ENCODE results near the gene LLPH. TPM values are rescaled to one million over a fixed set of nuclear protein-coding genes. Genes with fewer than 3 reads are reported as not detected.

LLPH gene
- total and polyA plus RNA-seq, 2 donors from 2014 or later, result 21.9 to 28.7 TPM

- DNase-seq (no peak), FAIRE-seq (no peak)
- no peak overlapping the region for H3K9ac ChIP-seq (ENCODE audit: low read length in 3 of 3)
- H3K4me3 ChIP-seq (ENCODE audit: low read length in 3 of 3), result no peak overlapping the region
- TF ChIP-seq, protein P1, sequence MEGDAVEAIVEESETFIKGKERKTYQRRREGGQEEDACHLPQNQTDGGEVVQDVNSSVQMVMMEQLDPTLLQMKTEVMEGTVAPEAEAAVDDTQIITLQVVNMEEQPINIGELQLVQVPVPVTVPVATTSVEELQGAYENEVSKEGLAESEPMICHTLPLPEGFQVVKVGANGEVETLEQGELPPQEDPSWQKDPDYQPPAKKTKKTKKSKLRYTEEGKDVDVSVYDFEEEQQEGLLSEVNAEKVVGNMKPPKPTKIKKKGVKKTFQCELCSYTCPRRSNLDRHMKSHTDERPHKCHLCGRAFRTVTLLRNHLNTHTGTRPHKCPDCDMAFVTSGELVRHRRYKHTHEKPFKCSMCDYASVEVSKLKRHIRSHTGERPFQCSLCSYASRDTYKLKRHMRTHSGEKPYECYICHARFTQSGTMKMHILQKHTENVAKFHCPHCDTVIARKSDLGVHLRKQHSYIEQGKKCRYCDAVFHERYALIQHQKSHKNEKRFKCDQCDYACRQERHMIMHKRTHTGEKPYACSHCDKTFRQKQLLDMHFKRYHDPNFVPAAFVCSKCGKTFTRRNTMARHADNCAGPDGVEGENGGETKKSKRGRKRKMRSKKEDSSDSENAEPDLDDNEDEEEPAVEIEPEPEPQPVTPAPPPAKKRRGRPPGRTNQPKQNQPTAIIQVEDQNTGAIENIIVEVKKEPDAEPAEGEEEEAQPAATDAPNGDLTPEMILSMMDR (IDR thresholded peaks at IDR 0.05; ENCODE audit: borderline replicate concordance, extremely low read depth, insufficient read depth), result no peak
- H3K9me3 ChIP-seq (ENCODE audit: control insufficient read depth in 2 of 3, insufficient read depth in 1 of 3, low read length in 3 of 3), result peaks cover 0 to 6% (median 0%) of the 10 kb centered on the region in 3 donors
- no peaks in the 10 kb centered on the region for H3K36me3 ChIP-seq (ENCODE audit: control insufficient read depth in 2 of 3, insufficient read depth in 3 of 3, low read length in 3 of 3)
- peaks cover 0 to 8% (median 2%) of the 10 kb centered on the region in 3 donors for H3K4me1 ChIP-seq (ENCODE audit: control insufficient read depth in 2 of 3, insufficient read depth in 2 of 3, low read depth in 1 of 3, low read length in 3 of 3)
- H3K27ac ChIP-seq (ENCODE audit: low read depth in 2 of 2, low read length in 2 of 2), result no peak overlapping the region
- no peaks in the 10 kb centered on the region for H3K27me3 ChIP-seq (ENCODE audit: control insufficient read depth, insufficient read depth, low read length)
- intact Hi-C loops (cut with DNase I), result no loop called here
Measured at GRCh38 chr12:66166561-66166960, 36.0 kb upstream of the LLPH start.

GRCh38 chr12:66165141-66165540, 34.6 kb upstream of the LLPH start:
- H3K27me3 ChIP-seq (ENCODE audit: control insufficient read depth, insufficient read depth, low read length), result no peaks in the 10 kb centered on the region
- intact Hi-C loops (cut with DNase I), result no loop called here
- peaks cover 0 to 6% (median 0%) of the 10 kb centered on the region in 3 donors for H3K9me3 ChIP-seq (ENCODE audit: control insufficient read depth in 2 of 3, insufficient read depth in 1 of 3, low read length in 3 of 3)
- H3K4me3 ChIP-seq (ENCODE audit: low read length in 3 of 3), result no peak overlapping the region
- H3K36me3 ChIP-seq (ENCODE audit: control insufficient read depth in 2 of 3, insufficient read depth in 3 of 3, low read length in 3 of 3), result peaks cover 0 to under 1% (median 0%) of the 10 kb centered on the region in 3 donors
- H3K27ac ChIP-seq (ENCODE audit: low read depth in 2 of 2, low read length in 2 of 2), result no peak overlapping the region
- FAIRE-seq (no peak), DNase-seq (no peak)
- TF ChIP-seq, protein P1 (IDR thresholded peaks at IDR 0.05; ENCODE audit: borderline replicate concordance, extremely low read depth, insufficient read depth), result no peak
- peaks cover 0 to 8% (median 2%) of the 10 kb centered on the region in 3 donors for H3K4me1 ChIP-seq (ENCODE audit: control insufficient read depth in 2 of 3, insufficient read depth in 2 of 3, low read depth in 1 of 3, low read length in 3 of 3)
- no peak overlapping the region for H3K9ac ChIP-seq (ENCODE audit: low read length in 3 of 3)

DNA sequence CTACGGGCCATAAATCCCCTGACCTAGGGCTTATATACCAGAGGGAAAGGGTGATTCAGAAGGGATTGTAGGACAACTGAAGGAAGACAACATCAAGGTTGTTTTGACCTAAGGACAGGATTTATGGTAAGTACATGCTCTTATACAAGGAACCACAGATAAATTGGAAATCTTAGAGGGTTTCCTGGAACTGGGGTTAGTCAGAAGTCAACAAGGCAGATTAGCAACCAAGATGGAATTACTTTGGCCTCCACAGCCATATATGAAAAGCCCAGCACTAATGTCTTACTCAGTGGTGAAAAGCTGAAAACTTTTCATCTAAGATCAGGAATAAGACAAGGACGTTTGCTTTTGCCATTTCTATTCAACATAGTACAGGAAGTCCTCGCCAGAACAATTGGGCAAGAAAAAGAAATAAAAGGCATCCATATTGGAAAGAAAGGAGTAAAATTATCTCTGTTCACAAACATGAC, 33.8 kb upstream of the LLPH start:
- no peak overlapping the region for H3K4me3 ChIP-seq (ENCODE audit: low read length in 3 of 3)
- H3K9ac ChIP-seq (ENCODE audit: low read length in 3 of 3), result no peak overlapping the region
- no peak for FAIRE-seq
- H3K9me3 ChIP-seq (ENCODE audit: control insufficient read depth in 2 of 3, insufficient read depth in 1 of 3, low read length in 3 of 3), result peaks cover 0 to 6% (median 0%) of the 10 kb centered on the region in 3 donors
- TF ChIP-seq, protein P1 (IDR thresholded peaks at IDR 0.05; ENCODE audit: borderline replicate concordance, extremely low read depth, insufficient read depth), result no peak
- H3K27ac ChIP-seq (ENCODE audit: low read depth in 2 of 2, low read length in 2 of 2), result no peak overlapping the region
- intact Hi-C loops (cut with DNase I), result no loop called here
- peaks cover 0 to 8% (median 2%) of the 10 kb centered on the region in 3 donors for H3K4me1 ChIP-seq (ENCODE audit: control insufficient read depth in 2 of 3, insufficient read depth in 2 of 3, low read depth in 1 of 3, low read length in 3 of 3)
- DNase-seq, result no peak
- no peaks in the 10 kb centered on the region for H3K27me3 ChIP-seq (ENCODE audit: control insufficient read depth, insufficient read depth, low read length)
- peaks cover 0 to 8% (median 0%) of the 10 kb centered on the region in 3 donors for H3K36me3 ChIP-seq (ENCODE audit: control insufficient read depth in 2 of 3, insufficient read depth in 3 of 3, low read length in 3 of 3)

DNA sequence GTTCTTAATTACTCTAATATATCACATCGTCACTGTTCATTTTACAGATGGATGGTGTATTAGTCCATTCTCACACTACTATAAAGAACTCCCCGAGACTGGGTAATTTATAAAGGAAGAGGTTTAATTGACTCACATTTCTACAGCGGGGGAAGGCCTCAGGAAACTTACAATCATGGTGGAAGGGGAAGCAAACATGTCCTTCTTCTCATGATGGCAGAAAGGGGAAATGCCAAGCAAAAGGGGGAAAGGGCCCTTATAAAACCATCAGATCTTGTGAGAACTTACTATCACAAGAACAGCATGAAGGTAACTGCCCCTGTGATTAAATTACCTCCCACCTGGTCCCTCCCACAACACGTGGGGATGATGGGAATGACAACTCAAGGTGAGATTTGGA, 32.7 kb upstream of the LLPH start:
- H3K27ac ChIP-seq (ENCODE audit: low read depth in 2 of 2, low read length in 2 of 2), result no peak overlapping the region
- no peak for FAIRE-seq
- H3K9ac ChIP-seq (ENCODE audit: low read length in 3 of 3), result no peak overlapping the region
- no peak for DNase-seq
- TF ChIP-seq, protein P1 (IDR thresholded peaks at IDR 0.05; ENCODE audit: borderline replicate concordance, extremely low read depth, insufficient read depth), result no peak
- H3K4me1 ChIP-seq (ENCODE audit: control insufficient read depth in 2 of 3, insufficient read depth in 2 of 3, low read depth in 1 of 3, low read length in 3 of 3), result peaks cover 0 to 5% (median 0%) of the 10 kb centered on the region in 3 donors
- intact Hi-C loops (cut with DNase I), result no loop called here
- peaks cover 0 to 8% (median 2%) of the 10 kb centered on the region in 3 donors for H3K36me3 ChIP-seq (ENCODE audit: control insufficient read depth in 2 of 3, insufficient read depth in 3 of 3, low read length in 3 of 3)
- peaks cover 0 to 6% (median 0%) of the 10 kb centered on the region in 3 donors for H3K9me3 ChIP-seq (ENCODE audit: control insufficient read depth in 2 of 3, insufficient read depth in 1 of 3, low read length in 3 of 3)
- no peaks in the 10 kb centered on the region for H3K27me3 ChIP-seq (ENCODE audit: control insufficient read depth, insufficient read depth, low read length)
- no peak overlapping the region for H3K4me3 ChIP-seq (ENCODE audit: low read length in 3 of 3)

Data from kidney (tissue), 14 donors.